SK-N-SH treated with all-trans-retinoic acid at 6 μM for 48 hours (cell line): ENCODE data around the gene MYT1.

Experiments
- ATAC-seq: fragments of 200-7000 bp; cut with Tn5 transposase; 3 replicates; pipeline ENCODE4 v1.9.1; 2020; ENCODE audit warnings: mild to moderate bottlenecking, moderate library complexity
- ARNTL ChIP-seq: fragments of 450-650 bp; formaldehyde crosslinking; IDR thresholded peaks from 2 replicates; pipeline ENCODE4 v1.5.0; 2020; ENCODE audit warnings: low read depth, mild to moderate bottlenecking, moderate library complexity, borderline replicate concordance
- BACH2 ChIP-seq: fragments of 250-450 bp; sonication (Bioruptor Pico); IDR thresholded peaks from 2 replicates; pipeline ENCODE4 v1.9.0; 2021; ENCODE audit warnings: mild to moderate bottlenecking, borderline replicate concordance
- CREB5 ChIP-seq: fragments of 250-450 bp; sonication (Bioruptor Pico); IDR thresholded peaks from 2 replicates; pipeline ENCODE4 v1.5.1; 2020; ENCODE audit warnings: low read depth, mild to moderate bottlenecking, moderate library complexity
- CSDC2 ChIP-seq: fragments of 250-450 bp; sonication (Bioruptor Pico); IDR thresholded peaks from 2 replicates; pipeline ENCODE4 v1.5.0; 2020; ENCODE audit warnings: mild to moderate bottlenecking, moderate library complexity
- CSRNP3 ChIP-seq: fragments of 250-450 bp; sonication (Bioruptor Pico); IDR thresholded peaks from 2 replicates; pipeline ENCODE4 v1.5.1; 2021; ENCODE audit warnings: mild to moderate bottlenecking, moderate library complexity
- ESRRG ChIP-seq: fragments of 250-450 bp; sonication (Bioruptor Pico); IDR thresholded peaks from 2 replicates; pipeline ENCODE4 v1.6.1; 2021; ENCODE audit warnings: mild to moderate bottlenecking
- GLIS3 ChIP-seq: fragments of 250-450 bp; sonication (Bioruptor Pico); IDR thresholded peaks from 2 replicates; pipeline ENCODE4 v1.5.0; 2020; ENCODE audit warnings: mild to moderate bottlenecking, moderate library complexity
- ISL1 ChIP-seq: fragments of 250-450 bp; sonication (Bioruptor Pico); IDR thresholded peaks from 2 replicates; pipeline ENCODE4 v2.1.2; 2022; ENCODE audit warnings: mild to moderate bottlenecking, moderate library complexity
- OSR1 ChIP-seq: fragments of 250-450 bp; sonication (Bioruptor Pico); IDR thresholded peaks from 2 replicates; pipeline ENCODE4 v1.8.0; 2022; ENCODE audit warnings: moderate library complexity, mild to moderate bottlenecking, inconsistent platforms
- PATZ1 ChIP-seq: fragments of 250-450 bp; sonication (Bioruptor Pico); IDR thresholded peaks from 2 replicates; pipeline ENCODE4 v1.8.0; 2020; ENCODE audit warnings: mild to moderate bottlenecking, moderate library complexity, borderline replicate concordance
- POU6F1 ChIP-seq: fragments of 250-450 bp; sonication (Bioruptor Pico); IDR thresholded peaks from 2 replicates; pipeline ENCODE4 v1.8.0; 2021; ENCODE audit warnings: low read depth, mild to moderate bottlenecking, moderate library complexity, borderline replicate concordance
- RARB ChIP-seq: fragments of 250-450 bp; sonication (Bioruptor Pico); IDR thresholded peaks from 2 replicates; pipeline ENCODE4 v1.8.0; 2021; ENCODE audit warnings: mild to moderate bottlenecking, moderate library complexity
- SNAI2 ChIP-seq: fragments of 250-450 bp; sonication (Bioruptor Pico); IDR thresholded peaks from 2 replicates; pipeline ENCODE4 v1.5.0; 2020; ENCODE audit warnings: mild to moderate bottlenecking, moderate library complexity
- TCF4 ChIP-seq: fragments of 250-450 bp; sonication (Bioruptor Pico); IDR thresholded peaks from 2 replicates; pipeline ENCODE4 v1.8.0; 2021; ENCODE audit warnings: mild to moderate bottlenecking, moderate library complexity, borderline replicate concordance
- TOX ChIP-seq: fragments of 250-450 bp; sonication (Bioruptor Pico); IDR thresholded peaks from 2 replicates; pipeline ENCODE4 v1.8.0; 2021; ENCODE audit warnings: mild to moderate bottlenecking, moderate library complexity, borderline replicate concordance
- TSHZ2 ChIP-seq: fragments of 250-450 bp; sonication (Bioruptor Pico); IDR thresholded peaks from 2 replicates; pipeline ENCODE4 v1.5.0; 2020; ENCODE audit warnings: mild to moderate bottlenecking, moderate library complexity
- ZC3H10 ChIP-seq: fragments of 250-450 bp; sonication (Bioruptor Pico); IDR thresholded peaks from 2 replicates; pipeline ENCODE4 v1.5.1; 2021; ENCODE audit warnings: mild to moderate bottlenecking, moderate library complexity
- ZFP3 ChIP-seq: fragments of 250-450 bp; sonication (Bioruptor Pico); IDR thresholded peaks from 2 replicates; pipeline ENCODE4 v1.5.0; 2020; ENCODE audit warnings: mild to moderate bottlenecking, moderate library complexity
- ZFP30 ChIP-seq: fragments of 450-650 bp; formaldehyde crosslinking; IDR thresholded peaks from 2 replicates; pipeline ENCODE4 v1.5.0; 2022; ENCODE audit warnings: mild to moderate bottlenecking, moderate library complexity
- ZNF565 ChIP-seq: fragments of 450-650 bp; formaldehyde crosslinking; conservative IDR thresholded peaks from 2 replicates; pipeline ENCODE4 v1.5.0; 2020; ENCODE audit warnings: low read depth, mild to moderate bottlenecking, moderate library complexity
- ZNF70 ChIP-seq: fragments of 450-650 bp; formaldehyde crosslinking; IDR thresholded peaks from 2 replicates; pipeline ENCODE4 v1.5.0; 2020; ENCODE audit warnings: mild to moderate bottlenecking, moderate library complexity

MYT1 gene

GRCh38 chr20:64167676-64168075 is 3.4 kb downstream of the MYT1 start:
- no peak for ATAC-seq
- TF ChIP-seq OSR1 (no peak), BACH2 (CRISPR knock-in tag) (no peak), ZC3H10 (CRISPR knock-in tag) (no peak)

GRCh38 chr20:64168381-64169090 is 4.3 kb downstream of the MYT1 start:
- ATAC-seq = no peak
- TF ChIP-seq ESRRG (CRISPR knock-in tag) (no peak), ZNF565 (CRISPR knock-in tag) (no peak), TSHZ2 (no peak), ZNF70 (CRISPR knock-in tag) (no peak), SNAI2 (no peak), RARB (no peak), BACH2 (CRISPR knock-in tag) (no peak), TOX (no peak), CSDC2 (CRISPR knock-in tag) (no peak), ISL1 (CRISPR knock-in tag) (no peak), TCF4 (CRISPR knock-in tag) (no peak)

GRCh38 chr20:64169091-64169560 is 4.9 kb downstream of the MYT1 start:
- no peak for TF ChIP-seq ZFP3
- ATAC-seq = no peak

GRCh38 chr20:64171211-64171610 is 7.0 kb downstream of the MYT1 start:
- TF ChIP-seq BACH2 (CRISPR knock-in tag) (no peak), TSHZ2 (no peak), TCF4 (CRISPR knock-in tag) (no peak), ZFP3 (no peak), PATZ1 (no peak), ZFP30 (CRISPR knock-in tag) (no peak), SNAI2 (no peak), CSRNP3 (CRISPR knock-in tag) (no peak), ISL1 (CRISPR knock-in tag) (no peak)
- ATAC-seq = no peak

- no peak for ATAC-seq
- TF ChIP-seq ESRRG (CRISPR knock-in tag) (no peak), ZNF565 (CRISPR knock-in tag) (no peak), CREB5 (CRISPR knock-in tag) (no peak), CSDC2 (CRISPR knock-in tag) (no peak), TOX (no peak), ARNTL (CRISPR knock-in tag) (no peak), RARB (no peak), GLIS3 (CRISPR knock-in tag) (no peak), SNAI2 (no peak), ZFP30 (CRISPR knock-in tag) (no peak), POU6F1 (CRISPR knock-in tag) (no peak)
Observed at GRCh38 chr20:64173116-64173515, 8.9 kb downstream of the MYT1 start.
